Gastroesophageal sphincter (tissue), 3 donors: Measurements from ENCODE around the gene IL1RAP.

ENCODE experiments used
- CTCF ChIP-seq, 4 experiments: fragments of 200-600 bp in 2 of 4; fragments of 450-650 bp in 2 of 4; sonication (generic) in 1 of 4; IDR thresholded peaks; one replicate each; pipeline ENCODE4 v1.5.1; 2017 to 2019; ENCODE audit warnings: antibody characterized with exemption in 4 of 4, mild to moderate bottlenecking in 2 of 4, moderate library complexity in 2 of 4
- EP300 ChIP-seq: sonication (generic); formaldehyde crosslinking; IDR thresholded peaks from one replicate; pipeline ENCODE4 v1.6.1; 2017; ENCODE audit warnings: antibody characterized with exemption, mild to moderate bottlenecking
- POLR2A ChIP-seq, 2 donors: fragments of 450-650 bp; IDR thresholded peaks; one replicate each; pipeline ENCODE4 v1.6.1; 2017; ENCODE audit warnings: antibody characterized with exemption in 2 of 2, mild to moderate bottlenecking in 2 of 2, moderate library complexity in 1 of 2
- POLR2AphosphoS5 ChIP-seq: sonication (generic); formaldehyde crosslinking; IDR thresholded peaks from one replicate; pipeline ENCODE4 v1.6.1; 2017; ENCODE audit warnings: antibody characterized with exemption

DNA sequence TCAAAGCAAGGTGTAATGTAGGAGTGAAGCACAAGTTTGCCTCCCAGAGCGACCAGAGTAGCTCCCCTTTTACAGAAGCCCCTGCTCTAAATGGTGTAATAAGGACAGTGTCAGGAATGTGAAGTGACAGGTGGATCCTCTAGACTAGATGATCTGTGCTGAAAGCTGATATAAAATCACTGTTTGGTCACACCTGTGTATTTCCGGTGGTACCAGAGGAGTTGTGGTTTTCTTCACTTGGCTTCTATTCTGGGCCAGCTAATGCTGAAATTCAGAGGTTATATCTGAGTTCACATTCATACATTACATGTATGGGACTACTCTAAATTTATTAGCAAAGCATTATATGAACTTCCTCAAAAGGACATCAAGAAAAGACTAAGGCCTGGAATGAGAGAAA, 117.4 kb downstream of the IL1RAP start:
- no peak for TF ChIP-seq CTCF (IDR thresholded peaks at IDR 0.05)
- no peak for TF ChIP-seq POLR2A (IDR thresholded peaks at IDR 0.05)
- no peak for TF ChIP-seq EP300
- TF ChIP-seq POLR2AphosphoS5: no peak
